DOHH2 (cell line): ENCODE results near the gene GTF3C6.

Source experiments
- H3F3A ChIP-seq: fragments of 200-600 bp; sonication (generic), shearing (Covaris generic); 2 replicates; pipeline ENCODE4 v1.6.0; 2016; ENCODE audit warnings: antibody characterized with exemption, mild to moderate bottlenecking; ENCODE audit not compliant: control insufficient read depth, insufficient read depth
- H3K27ac ChIP-seq: fragments of 200-600 bp; sonication (generic); 2 replicates; pipeline ENCODE4 v1.5.1; 2014; ENCODE audit warnings: low read depth, mild to moderate bottlenecking, low read length, moderate library complexity
- H3K27me3 ChIP-seq: fragments of 200-600 bp; sonication (generic); 2 replicates; pipeline ENCODE4 v1.6.1; 2014; ENCODE audit warnings: mild to moderate bottlenecking, low read length, mixed read lengths; ENCODE audit not compliant: control insufficient read depth
- H3K36me3 ChIP-seq: fragments of 200-600 bp; sonication (generic); 2 replicates; pipeline ENCODE4 v1.6.1; 2014; ENCODE audit warnings: mild to moderate bottlenecking, low read length, moderate library complexity, mixed read lengths; ENCODE audit not compliant: control insufficient read depth
- H3K4me1 ChIP-seq: fragments of 200-600 bp; sonication (generic); 2 replicates; pipeline ENCODE4 v1.6.1; 2014; ENCODE audit warnings: mild to moderate bottlenecking, low read length, mixed read lengths; ENCODE audit not compliant: control insufficient read depth
- H3K4me2 ChIP-seq: fragments of 200-600 bp; sonication (generic); 2 replicates; pipeline ENCODE4 v1.6.0; 2014; ENCODE audit warnings: mild to moderate bottlenecking, low read length, moderate library complexity
- H3K4me3 ChIP-seq: fragments of 200-600 bp; sonication (generic); 2 replicates; pipeline ENCODE4 v1.5.1; 2014; ENCODE audit warnings: mild to moderate bottlenecking, low read length, mixed read lengths
- H3K79me2 ChIP-seq: fragments of 200-600 bp; sonication (generic); 2 replicates; pipeline ENCODE4 v1.6.1; 2014; ENCODE audit warnings: mild to moderate bottlenecking, low read length, mixed read lengths; ENCODE audit not compliant: control insufficient read depth
- H3K9me2 ChIP-seq: fragments of 200-600 bp; sonication (generic); replicated peaks from 2 replicates; pipeline ENCODE4 v1.6.1; 2014; ENCODE audit warnings: mild to moderate bottlenecking, low read length, mixed read lengths; ENCODE audit not compliant: control insufficient read depth
- H3K9me3 ChIP-seq: fragments of 200-600 bp; sonication (generic); 2 replicates; pipeline ENCODE4 v1.6.1; 2014; ENCODE audit warnings: antibody characterized with exemption, low read length, mixed read lengths; ENCODE audit not compliant: control insufficient read depth, insufficient read depth
- H4K20me1 ChIP-seq: fragments of 200-600 bp; sonication (generic); 2 replicates; pipeline ENCODE4 v1.6.0; 2014; ENCODE audit warnings: low read depth, mild to moderate bottlenecking, antibody characterized with exemption, low read length, moderate library complexity; ENCODE audit not compliant: control insufficient read depth, insufficient read depth
- CTCF ChIP-seq: fragments of 200-600 bp; sonication (generic); IDR thresholded peaks from one replicate; pipeline ENCODE4 v1.5.1; 2014; ENCODE audit warnings: antibody characterized with exemption, mild to moderate bottlenecking, low read depth, low read length; ENCODE audit not compliant: poor library complexity, severe bottlenecking
- EZH2phosphoT487 ChIP-seq: fragments of 200-600 bp; sonication (generic); IDR thresholded peaks from 2 replicates; pipeline ENCODE4 v1.6.1; 2017; ENCODE audit warnings: borderline replicate concordance, mild to moderate bottlenecking, antibody characterized with exemption, low read length, moderate library complexity, mixed read lengths

GTF3C6 gene

GRCh38 chr6:110981202-110981600 lies 22.7 kb downstream of the GTF3C6 start:
- Histone ChIP-seq H3K27ac (peak overlapping the region; percentile 59; the same call in 1 of the 2 replicates), H3K27me3 (no peaks in the 10 kb centered on the region), H4K20me1 (no peaks in the 10 kb centered on the region; the same call in 1 of the 2 replicates), H3K79me2 (peaks cover 70% of the 10 kb centered on the region), H3K4me1 (peaks cover 23% of the 10 kb centered on the region), H3K4me3 (peak overlapping the region; percentile 97), H3K9me2 (no peaks in the 10 kb centered on the region), H3K4me2 (peak overlapping the region; percentile 82), H3K9me3 (no peaks in the 10 kb centered on the region), H3F3A (peaks cover 6% of the 10 kb centered on the region; the same call in 1 of the 2 replicates), H3K36me3 (peaks cover 28% of the 10 kb centered on the region)
- no peak for TF ChIP-seq EZH2phosphoT487
- TF ChIP-seq CTCF, result no peak

- Histone ChIP-seq H4K20me1 (no peaks in the 10 kb centered on the region), H3K4me2 (no peak overlapping the region), H3K9me3 (no peaks in the 10 kb centered on the region), H3K4me1 (peaks cover 3% of the 10 kb centered on the region; the same call in 1 of the 2 replicates), H3K27ac (no peak overlapping the region), H3K4me3 (no peak overlapping the region), H3K27me3 (no peaks in the 10 kb centered on the region), H3K9me2 (no peaks in the 10 kb centered on the region), H3K79me2 (peaks cover 75% of the 10 kb centered on the region), H3K36me3 (peaks cover 85% of the 10 kb centered on the region), H3F3A (no peaks in the 10 kb centered on the region; the same call in 1 of the 2 replicates)
- TF ChIP-seq EZH2phosphoT487, result no peak
- peak; percentile 24 for TF ChIP-seq CTCF
Measured at GRCh38 chr6:110990840-110991576, 32.5 kb downstream of the GTF3C6 start.

- Histone ChIP-seq H3K27me3 (no peaks in the 10 kb centered on the region), H3K9me2 (no peaks in the 10 kb centered on the region), H3K4me3 (no peak overlapping the region), H3K4me2 (no peak overlapping the region), H3K4me1 (no peaks in the 10 kb centered on the region), H3K79me2 (peaks cover 40% of the 10 kb centered on the region), H3K36me3 (peaks cover 90% of the 10 kb centered on the region), H3K27ac (no peak overlapping the region), H3K9me3 (no peaks in the 10 kb centered on the region), H3F3A (0 out of 2 replicates have a peak, but pooled peaks cover 2% of the 10 kb centered on the region), H4K20me1 (0 out of 2 replicates have a peak, but pooled peaks cover 4% of the 10 kb centered on the region)
- TF ChIP-seq EZH2phosphoT487, result no peak
- no peak for TF ChIP-seq CTCF
Measured at GRCh38 chr6:110996691-110997090, 38.2 kb downstream of the GTF3C6 start.
